Tibial artery (tissue), 4 donors: ENCODE results near the gene CHST10.

Source experiments
- DNase-seq, 2 donors: peaks; one replicate each; pipeline ENCODE4 v3.0.0-alpha.2; 2019
- H3K27ac ChIP-seq, 2 donors: fragments of 200-600 bp; sonication (generic) in 1 of 2; 1 replicate in 1 of 2; 2 replicates in 1 of 2; pipeline ENCODE4 v1.5.1; 2018 to 2019; ENCODE audit warnings: mild to moderate bottlenecking in 1 of 2
- H3K27me3 ChIP-seq, 2 donors: fragments of 200-600 bp; sonication (generic) in 1 of 2; one replicate each; pipeline versions ENCODE4 v1.5.1 to v1.6.0; 2016 to 2019
- H3K36me3 ChIP-seq, 3 donors: fragments of 200-600 bp; sonication (generic) in 2 of 3; one replicate each; pipeline ENCODE4 v1.5.1; 2016 to 2019; ENCODE audit warnings: mild to moderate bottlenecking in 2 of 3
- H3K4me1 ChIP-seq, 4 donors: fragments of 200-600 bp; sonication (generic) in 2 of 4; 1 replicate in 3 of 4; 2 replicates in 1 of 4; pipeline ENCODE4 v1.5.1; 2016 to 2019
- H3K4me3 ChIP-seq, 2 donors: fragments of 200-600 bp; sonication (generic) in 1 of 2; 1 replicate in 1 of 2; 2 replicates in 1 of 2; pipeline ENCODE4 v1.5.1; 2018 to 2019; ENCODE audit warnings: mild to moderate bottlenecking in 2 of 2
- H3K9me3 ChIP-seq, 3 donors: fragments of 200-600 bp; sonication (generic) in 1 of 3; one replicate each; pipeline ENCODE4 v1.5.1; 2016 to 2019
- intact Hi-C: fragments of 100-400 bp; cut with DNase I; formaldehyde crosslinking; loops from one replicate; pipeline ENCODE4 v1.15.0; 2023; ENCODE audit warnings: low total_unique reads
- TF ChIP-seq, protein P1 (sequence below), 2 experiments: fragments of 200-600 bp in 1 of 2; fragments of 450-650 bp in 1 of 2; IDR thresholded peaks; one replicate each; pipeline ENCODE4 v1.5.1; 2017 to 2019; ENCODE audit warnings: antibody characterized with exemption in 2 of 2, mild to moderate bottlenecking in 1 of 2, moderate library complexity in 1 of 2

CHST10 gene

DNA sequence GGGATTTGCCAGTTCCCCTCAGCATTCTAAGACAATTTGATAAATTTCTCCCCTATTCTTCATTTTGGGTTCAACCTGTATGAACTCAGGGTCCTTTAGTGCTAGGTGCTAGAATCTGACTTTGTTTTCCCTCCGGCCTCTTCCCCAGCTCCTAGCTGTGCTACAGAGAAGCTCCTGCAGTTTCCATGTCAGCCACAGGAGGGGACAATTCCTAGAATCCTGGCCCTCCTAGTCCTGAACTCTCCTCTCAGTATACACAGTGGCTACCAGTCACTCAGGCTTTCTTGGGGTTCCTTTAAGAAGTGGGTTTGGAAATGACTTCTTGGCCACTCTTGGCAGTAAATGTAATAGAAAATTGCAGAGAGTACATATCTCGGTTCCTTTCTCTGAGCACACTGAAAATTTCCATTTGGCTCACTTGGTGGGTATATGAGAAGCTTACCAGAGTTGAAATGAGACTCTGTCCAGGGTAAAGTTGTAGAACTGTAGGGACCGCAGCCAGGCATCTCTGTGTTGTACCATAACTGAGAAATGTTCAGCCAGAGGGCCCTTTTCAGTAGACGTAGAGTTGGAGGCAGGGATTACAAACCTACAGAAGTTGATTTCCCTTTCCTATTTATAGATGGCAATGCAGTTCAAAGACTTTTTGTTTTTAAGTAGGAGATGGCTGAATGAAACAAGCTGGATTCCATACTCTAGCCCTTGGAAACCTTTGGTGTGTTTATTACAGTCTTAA is 5.0 kb upstream of the CHST10 start:
- no peak for DNase-seq
- no peaks in the 10 kb centered on the region for H3K9me3 ChIP-seq
- TF ChIP-seq, protein P1, sequence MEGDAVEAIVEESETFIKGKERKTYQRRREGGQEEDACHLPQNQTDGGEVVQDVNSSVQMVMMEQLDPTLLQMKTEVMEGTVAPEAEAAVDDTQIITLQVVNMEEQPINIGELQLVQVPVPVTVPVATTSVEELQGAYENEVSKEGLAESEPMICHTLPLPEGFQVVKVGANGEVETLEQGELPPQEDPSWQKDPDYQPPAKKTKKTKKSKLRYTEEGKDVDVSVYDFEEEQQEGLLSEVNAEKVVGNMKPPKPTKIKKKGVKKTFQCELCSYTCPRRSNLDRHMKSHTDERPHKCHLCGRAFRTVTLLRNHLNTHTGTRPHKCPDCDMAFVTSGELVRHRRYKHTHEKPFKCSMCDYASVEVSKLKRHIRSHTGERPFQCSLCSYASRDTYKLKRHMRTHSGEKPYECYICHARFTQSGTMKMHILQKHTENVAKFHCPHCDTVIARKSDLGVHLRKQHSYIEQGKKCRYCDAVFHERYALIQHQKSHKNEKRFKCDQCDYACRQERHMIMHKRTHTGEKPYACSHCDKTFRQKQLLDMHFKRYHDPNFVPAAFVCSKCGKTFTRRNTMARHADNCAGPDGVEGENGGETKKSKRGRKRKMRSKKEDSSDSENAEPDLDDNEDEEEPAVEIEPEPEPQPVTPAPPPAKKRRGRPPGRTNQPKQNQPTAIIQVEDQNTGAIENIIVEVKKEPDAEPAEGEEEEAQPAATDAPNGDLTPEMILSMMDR (IDR thresholded peaks at IDR 0.05) = peak; percentile 13 to 17
- intact Hi-C loops = loop anchor here (10.0 kb wide), 1 partner anchor 132 kb away; no protein-coding TSS in a partner anchor
- H3K27me3 ChIP-seq = no peaks in the 10 kb centered on the region
- no peaks in the 10 kb centered on the region for H3K36me3 ChIP-seq
- peaks cover 0 to 12% (median 0%) of the 10 kb centered on the region in 4 donors for H3K4me1 ChIP-seq
- H3K4me3 ChIP-seq = no peak overlapping the region
- no peak overlapping the region for H3K27ac ChIP-seq

DNA sequence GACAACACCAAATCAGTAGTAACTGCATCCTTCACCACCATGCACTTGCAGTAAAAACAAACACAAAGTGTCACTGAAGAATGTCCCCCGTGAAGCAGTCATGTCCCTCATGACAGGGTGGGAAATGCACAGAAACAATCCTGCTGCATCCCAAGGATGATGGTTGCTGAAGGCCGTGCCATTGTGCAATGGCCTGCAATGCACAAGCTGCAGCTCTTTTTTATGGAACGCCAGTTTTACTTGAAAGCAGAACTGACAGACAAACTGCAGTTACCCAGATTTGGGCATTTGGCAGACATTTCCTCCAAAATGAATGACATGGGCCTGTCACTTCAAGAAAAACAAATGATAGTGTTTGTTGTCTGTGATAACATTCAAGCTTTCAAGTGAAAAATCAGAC is 2.4 kb upstream of the CHST10 start:
- no peak overlapping the region for H3K4me3 ChIP-seq
- TF ChIP-seq, protein P1 (IDR thresholded peaks at IDR 0.05) = no peak
- no peaks in the 10 kb centered on the region for H3K27me3 ChIP-seq
- DNase-seq = no peak
- H3K4me1 ChIP-seq = peaks cover 0 to 21% (median 8%) of the 10 kb centered on the region in 4 donors
- no peaks in the 10 kb centered on the region for H3K36me3 ChIP-seq
- no peak overlapping the region for H3K27ac ChIP-seq
- H3K9me3 ChIP-seq = no peaks in the 10 kb centered on the region
- intact Hi-C loops = loop anchor here (10.0 kb wide), 1 partner anchor 135 kb away; no protein-coding TSS in a partner anchor

DNA sequence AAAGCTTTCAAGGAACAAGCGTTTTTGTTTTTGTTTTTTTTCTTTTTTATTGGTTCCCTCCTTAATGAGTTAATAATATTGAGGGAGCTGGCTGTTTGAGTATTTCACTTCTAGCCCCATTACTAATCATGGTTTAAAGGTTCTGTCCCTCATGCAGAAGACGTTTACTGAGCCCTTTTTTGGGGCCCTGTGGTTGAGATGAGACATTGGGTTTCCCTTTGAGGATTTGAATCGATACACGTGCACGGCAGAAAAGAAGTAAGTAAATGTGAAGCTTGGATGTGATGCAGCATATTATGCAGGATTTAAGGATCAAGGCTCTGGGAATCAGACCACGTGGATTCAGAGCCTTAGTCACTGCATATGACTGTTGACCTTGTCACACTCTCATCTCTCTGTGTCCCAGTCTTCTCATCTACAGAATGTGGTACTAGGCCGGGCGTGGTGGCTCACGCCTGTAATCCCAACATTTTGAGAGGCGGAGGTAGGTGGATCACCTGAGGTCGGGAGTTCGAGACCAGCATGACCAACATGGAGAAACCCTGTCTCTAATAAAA is 1.0 kb upstream of the CHST10 start:
- intact Hi-C loops = no loop called here
- TF ChIP-seq, protein P1 (IDR thresholded peaks at IDR 0.05) = no peak
- Histone ChIP-seq H3K27me3 (no peaks in the 10 kb centered on the region), H3K4me1 (peaks cover 0 to 14% (median 8%) of the 10 kb centered on the region in 4 donors), H3K4me3 (no peak overlapping the region), H3K36me3 (no peaks in the 10 kb centered on the region), H3K27ac (no peak overlapping the region), H3K9me3 (no peaks in the 10 kb centered on the region)
- no peak for DNase-seq

DNA sequence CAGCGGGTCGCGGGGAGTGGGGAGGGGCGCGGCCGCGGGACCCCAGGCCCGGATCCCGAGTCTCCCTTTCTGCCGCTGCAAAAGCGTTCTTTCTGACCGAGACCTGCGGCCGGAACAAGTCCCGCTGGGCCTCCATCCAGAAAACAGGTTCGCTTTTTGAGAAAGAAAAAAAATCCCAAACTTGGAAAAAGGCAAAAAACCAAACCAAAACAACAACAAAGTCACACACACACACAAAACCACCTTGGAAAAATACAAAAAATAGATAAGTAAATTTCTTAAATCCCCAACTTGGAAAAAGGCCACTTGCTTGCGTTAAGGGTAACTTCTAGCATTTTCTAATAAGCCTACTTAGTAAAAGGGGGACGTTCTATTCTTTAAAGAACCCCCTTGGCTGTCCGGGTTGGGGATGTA is 250 bp upstream of the CHST10 start:
- Histone ChIP-seq H3K4me1 (peaks cover 0 to 14% (median 8%) of the 10 kb centered on the region in 4 donors), H3K27ac (peak overlapping the region; percentile 69 to 77), H3K9me3 (no peaks in the 10 kb centered on the region), H3K27me3 (no peaks in the 10 kb centered on the region), H3K4me3 (peak overlapping the region; percentile 67 to 87), H3K36me3 (no peaks in the 10 kb centered on the region)
- DNase-seq = no peak
- intact Hi-C loops = no loop called here
- TF ChIP-seq, protein P1 (IDR thresholded peaks at IDR 0.05) = no peak

DNA sequence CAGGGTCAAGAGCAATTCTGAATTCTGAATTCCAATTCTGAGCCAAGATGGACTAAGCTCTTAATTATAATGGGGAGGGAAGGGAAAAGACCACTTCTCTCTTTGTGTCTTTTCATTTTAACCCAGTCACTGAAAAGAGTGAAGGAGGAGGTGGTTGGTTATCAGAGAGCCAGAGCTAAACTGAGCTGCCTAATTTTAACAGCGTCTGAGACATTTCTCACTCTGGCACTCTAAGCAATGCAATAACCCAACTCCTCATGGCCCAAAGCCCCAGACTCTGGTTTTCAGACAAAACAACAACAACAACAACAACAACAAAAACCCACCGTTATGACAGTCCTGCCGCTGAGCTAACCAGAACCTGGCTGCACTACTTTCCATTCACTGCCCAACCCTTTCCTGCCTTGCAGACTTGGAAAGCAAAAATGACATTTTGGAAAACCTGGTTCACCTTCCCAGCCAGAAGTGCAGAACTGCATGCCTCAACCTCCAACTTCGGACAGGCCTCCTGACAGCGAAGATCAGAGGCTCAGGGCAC is 1.0 kb downstream of the CHST10 start:
- peak overlapping the region; percentile 69 to 77 for H3K27ac ChIP-seq

More for the DNA sequence above, 1.0 kb downstream of the CHST10 start:
- intact Hi-C loops = no loop called here
- TF ChIP-seq, protein P1 (IDR thresholded peaks at IDR 0.05) = no peak
- H3K4me3 ChIP-seq = peak overlapping the region; percentile 67 to 87
- no peaks in the 10 kb centered on the region for H3K27me3 ChIP-seq
- H3K9me3 ChIP-seq = no peaks in the 10 kb centered on the region
- H3K36me3 ChIP-seq = no peaks in the 10 kb centered on the region
- peaks cover 0 to 14% (median 8%) of the 10 kb centered on the region in 4 donors for H3K4me1 ChIP-seq
- DNase-seq = no peak
